Mesenchymal stem cell (in vitro differentiated cells and primary cell): ENCODE data around the gene CAPZA3.

Source experiments
- DNase-seq: peaks from one replicate; pipeline ENCODE4 v3.0.0-alpha.2; 2013
- H2AFZ ChIP-seq: one replicate; pipeline ENCODE4 v1.6.1; 2013; ENCODE audit warnings: low read depth, mild to moderate bottlenecking, control low read depth, inconsistent platforms, low read length, moderate library complexity
- H2AK5ac ChIP-seq: 2 replicates; pipeline ENCODE4 v1.6.1; 2013; ENCODE audit warnings: low read length, moderate library complexity, mild to moderate bottlenecking, inconsistent platforms; ENCODE audit not compliant: severe bottlenecking
- H2BK120ac ChIP-seq: one replicate; pipeline ENCODE4 v1.6.1; 2013; ENCODE audit warnings: low read depth, mild to moderate bottlenecking, inconsistent platforms, low read length, moderate library complexity
- H2BK12ac ChIP-seq, 2 experiments: one replicate each; pipeline ENCODE4 v1.6.1; 2013; ENCODE audit warnings: inconsistent platforms in 2 of 2, low read length in 2 of 2, mild to moderate bottlenecking in 2 of 2, moderate library complexity in 2 of 2, control low read depth in 1 of 2
- H2BK15ac ChIP-seq: one replicate; pipeline ENCODE4 v1.6.1; 2013; ENCODE audit warnings: mild to moderate bottlenecking, low read depth, inconsistent platforms; ENCODE audit not compliant: poor library complexity, severe bottlenecking
- H2BK5ac ChIP-seq: 2 replicates; pipeline ENCODE4 v1.6.1; 2013; ENCODE audit warnings: low read depth, mild to moderate bottlenecking, low read length, control low read depth, inconsistent platforms; ENCODE audit not compliant: poor library complexity, severe bottlenecking
- H3K14ac ChIP-seq, 2 experiments: one replicate each; pipeline ENCODE4 v1.6.1; 2013; ENCODE audit warnings: inconsistent platforms in 2 of 2, low read length in 2 of 2, control low read depth in 1 of 2, mild to moderate bottlenecking in 1 of 2, moderate library complexity in 1 of 2
- H3K18ac ChIP-seq, 2 experiments: one replicate each; pipeline ENCODE4 v1.6.1; 2013; ENCODE audit warnings: inconsistent platforms in 2 of 2, low read length in 2 of 2, control low read depth in 1 of 2, low read depth in 1 of 2, mild to moderate bottlenecking in 1 of 2
- H3K23ac ChIP-seq, 2 experiments: one replicate each; pipeline ENCODE4 v1.6.1; 2013; ENCODE audit warnings: inconsistent platforms in 2 of 2, low read length in 2 of 2, mild to moderate bottlenecking in 2 of 2, moderate library complexity in 2 of 2, control low read depth in 1 of 2
- H3K27ac ChIP-seq: 2 replicates; pipeline ENCODE4 v1.5.1; 2013; ENCODE audit warnings: mild to moderate bottlenecking, moderate library complexity, low read length, control low read depth, inconsistent platforms; ENCODE audit not compliant: poor library complexity, severe bottlenecking
- H3K27me3 ChIP-seq, 2 experiments: 2 replicates each; pipeline versions ENCODE4 v1.6.1 to v1.7.0; 2013; ENCODE audit warnings: low read length in 2 of 2, mild to moderate bottlenecking in 2 of 2, moderate library complexity in 2 of 2, control low read depth in 1 of 2, inconsistent platforms in 1 of 2; ENCODE audit not compliant: control insufficient read depth in 1 of 2, insufficient read depth in 1 of 2
- H3K36me3 ChIP-seq, 2 experiments: 2 replicates each; pipeline versions ENCODE4 v1.6.1 to v1.7.0; 2013; ENCODE audit warnings: low read length in 2 of 2, control low read depth in 1 of 2, inconsistent platforms in 1 of 2, low read depth in 1 of 2, mild to moderate bottlenecking in 1 of 2; ENCODE audit not compliant: insufficient read depth in 2 of 2, control insufficient read depth in 1 of 2
- H3K4ac ChIP-seq, 2 experiments: one replicate each; pipeline ENCODE4 v1.6.1; 2013; ENCODE audit warnings: inconsistent platforms in 2 of 2, low read length in 2 of 2, mild to moderate bottlenecking in 2 of 2, moderate library complexity in 2 of 2, control low read depth in 1 of 2, low read depth in 1 of 2
- H3K4me1 ChIP-seq: 2 replicates; pipeline ENCODE4 v1.6.1; 2013; ENCODE audit warnings: low read depth, low read length, control low read depth; ENCODE audit not compliant: control insufficient read depth, insufficient read depth
- H3K4me2 ChIP-seq: 2 replicates; pipeline ENCODE4 v1.6.1; 2013; ENCODE audit warnings: low read length, mild to moderate bottlenecking, inconsistent platforms; ENCODE audit not compliant: poor library complexity, severe bottlenecking
- H3K4me3 ChIP-seq, 2 experiments: 2 replicates each; pipeline versions ENCODE4 v1.5.1 to v1.7.0; 2013; ENCODE audit warnings: low read length in 2 of 2, mild to moderate bottlenecking in 2 of 2, control low read depth in 1 of 2, low read depth in 1 of 2; ENCODE audit not compliant: insufficient read depth in 1 of 2
- H3K79me1 ChIP-seq: replicated peaks from 2 replicates; pipeline ENCODE4 v1.6.1; 2013; ENCODE audit warnings: mild to moderate bottlenecking, control low read depth, low read length, inconsistent platforms; ENCODE audit not compliant: poor library complexity, severe bottlenecking
- H3K9ac ChIP-seq: 2 replicates; pipeline ENCODE4 v1.7.0; 2013; ENCODE audit warnings: mild to moderate bottlenecking, low read length, moderate library complexity
- H3K9me3 ChIP-seq: 2 replicates; pipeline ENCODE4 v1.7.0; 2013; ENCODE audit warnings: mild to moderate bottlenecking, low read length; ENCODE audit not compliant: control insufficient read depth
- H4K8ac ChIP-seq: one replicate; pipeline ENCODE4 v1.6.1; 2013; ENCODE audit warnings: inconsistent platforms, mild to moderate bottlenecking, low read length, moderate library complexity
- H4K91ac ChIP-seq: one replicate; pipeline ENCODE4 v1.6.1; 2013; ENCODE audit warnings: mild to moderate bottlenecking, low read length, inconsistent platforms
- whole genome bisulfite sequencing: methylation state at CpG from one replicate; pipeline ENCODE4 v1.1.7; 2013; ENCODE audit warnings: mixed read lengths; 5-methylcytosine and 5-hydroxymethylcytosine counted together

Gene CAPZA3

DNA sequence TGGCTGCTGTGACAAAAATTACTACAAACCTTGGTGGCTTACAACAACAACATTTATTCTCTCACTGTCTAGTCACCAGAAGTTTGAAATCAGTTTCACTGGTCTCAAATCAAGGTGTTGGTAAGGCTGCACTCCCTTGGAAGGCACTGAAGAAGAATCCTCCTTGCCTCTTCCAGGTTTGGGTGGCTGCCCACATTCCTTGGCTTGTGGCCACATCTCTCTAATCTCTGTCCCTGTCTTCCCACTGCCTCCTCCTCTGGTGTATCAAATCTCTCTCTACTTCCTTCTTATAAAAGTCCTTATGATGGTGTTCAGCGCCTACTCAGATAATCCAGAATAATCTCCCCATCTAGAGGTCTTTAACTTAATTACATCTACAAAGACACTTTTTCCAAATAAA, 31.1 kb upstream of the CAPZA3 start:
- Histone ChIP-seq H3K14ac (no peak overlapping the region), H3K4me1 (peaks cover 4% of the 10 kb centered on the region), H3K4me3 (no peak overlapping the region), H4K8ac (no peak overlapping the region), H3K4ac (no peak overlapping the region), H3K9me3 (peaks cover 3% of the 10 kb centered on the region), H3K79me1 (no peaks in the 10 kb centered on the region), H2BK5ac (no peak overlapping the region), H2AFZ (no peak overlapping the region), H3K18ac (no peak overlapping the region), H3K4me2 (no peak overlapping the region), H2BK12ac (no peak overlapping the region), H2BK120ac (no peak overlapping the region), H2BK15ac (no peak overlapping the region), H3K27ac (no peak overlapping the region), H3K36me3 (no peaks in the 10 kb centered on the region), H3K23ac (no peak overlapping the region), H3K9ac (no peak overlapping the region), H3K27me3 (no peaks in the 10 kb centered on the region), H2AK5ac (no peak overlapping the region), H4K91ac (no peak overlapping the region)
- WGBS: 100% methylated on average over 1 of the region's 1 CpG
- DNase-seq: no peak

DNA sequence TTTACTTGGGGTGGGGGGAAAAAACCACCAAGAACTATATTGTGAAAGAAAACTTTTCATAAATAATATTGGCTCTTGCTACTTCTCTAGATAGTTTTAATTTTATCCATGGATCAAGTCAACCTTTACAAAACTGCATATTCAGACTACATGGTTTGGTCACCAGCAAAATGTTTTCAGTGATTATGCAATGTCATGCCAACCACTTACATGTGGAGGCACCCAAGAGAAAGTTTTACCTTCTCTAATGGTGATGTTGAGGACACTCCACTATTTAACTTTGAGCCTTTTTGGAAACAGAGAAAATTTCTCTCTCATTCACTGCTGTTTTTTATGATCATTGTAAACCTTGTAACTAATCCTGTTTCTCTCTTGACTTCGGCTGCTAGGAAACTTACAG, 21.7 kb upstream of the CAPZA3 start:
- H2AK5ac ChIP-seq: no peak overlapping the region
- H3K27ac ChIP-seq: no peak overlapping the region
- no peak overlapping the region for H3K4ac ChIP-seq
- no peak overlapping the region for H4K91ac ChIP-seq
- H4K8ac ChIP-seq: no peak overlapping the region
- H3K18ac ChIP-seq: no peak overlapping the region
- no peaks in the 10 kb centered on the region for H3K36me3 ChIP-seq
- H3K9ac ChIP-seq: no peak overlapping the region
- no peak overlapping the region for H3K23ac ChIP-seq
- no peak overlapping the region for H3K14ac ChIP-seq
- no peaks in the 10 kb centered on the region for H3K27me3 ChIP-seq
- H3K79me1 ChIP-seq: no peaks in the 10 kb centered on the region
- H2AFZ ChIP-seq: no peak overlapping the region
- no peak overlapping the region for H2BK12ac ChIP-seq
- no peak overlapping the region for H3K4me2 ChIP-seq
- no peak overlapping the region for H2BK120ac ChIP-seq
- H3K9me3 ChIP-seq: no peaks in the 10 kb centered on the region
- H2BK5ac ChIP-seq: no peak overlapping the region
- no peaks in the 10 kb centered on the region for H3K4me1 ChIP-seq
- WGBS: 100% methylated on average over 1 of the region's 1 CpG
- no peak overlapping the region for H3K4me3 ChIP-seq
- H2BK15ac ChIP-seq: no peak overlapping the region
- DNase-seq: no peak

DNA sequence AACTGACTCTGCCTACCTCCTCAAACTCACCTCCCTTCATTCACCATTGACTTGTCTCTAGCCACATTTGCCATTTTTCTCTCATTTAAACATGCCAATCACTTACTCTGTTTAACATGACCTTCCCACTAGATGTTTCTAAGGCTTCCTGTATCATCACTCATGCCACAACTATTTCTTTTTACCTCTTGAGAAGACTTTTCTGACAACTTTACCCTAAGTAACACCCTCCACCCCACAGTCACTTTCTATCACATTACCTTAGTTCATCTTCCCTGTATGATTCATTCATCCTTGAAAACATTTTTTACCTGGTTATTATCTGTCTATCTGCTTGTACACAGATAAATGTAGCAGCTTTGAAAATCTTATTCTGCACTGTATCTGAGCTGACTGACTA, 19.5 kb upstream of the CAPZA3 start:
- Histone ChIP-seq H4K8ac (no peak overlapping the region), H3K14ac (no peak overlapping the region), H3K9me3 (no peaks in the 10 kb centered on the region), H2BK12ac (no peak overlapping the region), H3K9ac (no peak overlapping the region), H3K23ac (no peak overlapping the region), H3K27ac (no peak overlapping the region), H3K4me1 (no peaks in the 10 kb centered on the region), H3K79me1 (no peaks in the 10 kb centered on the region), H2BK5ac (no peak overlapping the region), H3K4me3 (no peak overlapping the region), H2AK5ac (no peak overlapping the region), H2AFZ (no peak overlapping the region), H3K36me3 (no peaks in the 10 kb centered on the region), H2BK120ac (no peak overlapping the region), H2BK15ac (no peak overlapping the region), H3K4ac (no peak overlapping the region), H3K4me2 (no peak overlapping the region), H3K27me3 (no peaks in the 10 kb centered on the region), H4K91ac (no peak overlapping the region), H3K18ac (no peak overlapping the region)
- no peak for DNase-seq

DNA sequence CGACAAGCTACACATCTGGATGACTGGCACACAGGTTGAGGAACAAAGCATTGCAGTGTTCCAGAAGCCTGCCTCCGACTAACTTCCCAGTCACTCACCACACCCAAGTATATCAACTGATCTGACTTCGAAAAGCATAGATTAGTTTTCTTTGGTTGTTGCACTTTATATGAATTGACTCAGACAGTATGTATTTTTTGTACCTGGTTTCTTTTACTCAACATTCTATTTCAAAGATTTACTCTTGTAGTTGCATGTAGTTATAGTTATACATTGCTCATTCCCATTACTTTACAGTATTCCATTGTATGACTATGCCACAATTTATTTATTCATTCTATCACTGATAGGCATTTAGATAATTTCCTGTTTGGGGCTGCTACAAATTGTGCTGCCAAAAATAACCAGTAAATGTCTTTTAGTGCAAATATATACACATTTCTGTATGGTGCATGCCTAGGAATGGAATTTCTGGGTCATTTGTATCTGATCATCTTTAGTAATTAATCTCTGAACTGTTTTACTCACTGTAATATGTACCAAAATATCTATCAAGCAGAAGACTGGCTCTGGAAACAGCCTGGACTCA, 17.9 kb upstream of the CAPZA3 start:
- Histone ChIP-seq H3K4me3 (no peak overlapping the region), H3K9me3 (no peaks in the 10 kb centered on the region), H4K8ac (no peak overlapping the region), H3K9ac (no peak overlapping the region), H2BK12ac (no peak overlapping the region), H3K4ac (no peak overlapping the region), H3K23ac (no peak overlapping the region), H4K91ac (no peak overlapping the region), H3K4me1 (no peaks in the 10 kb centered on the region), H3K27ac (no peak overlapping the region), H2BK15ac (no peak overlapping the region), H3K36me3 (no peaks in the 10 kb centered on the region), H2BK120ac (no peak overlapping the region), H3K4me2 (no peak overlapping the region), H3K18ac (no peak overlapping the region), H3K27me3 (no peaks in the 10 kb centered on the region), H2AK5ac (no peak overlapping the region), H2AFZ (no peak overlapping the region), H3K14ac (no peak overlapping the region), H3K79me1 (no peaks in the 10 kb centered on the region), H2BK5ac (no peak overlapping the region)
- no peak for DNase-seq
- WGBS: 100% methylated on average over 1 of the region's 3 CpGs
